Testis (tissue), 3 donors: Measurements from ENCODE around the gene CNTF. TPM values are rescaled to one million over a fixed set of nuclear protein-coding genes. Genes with fewer than 3 reads are reported as not detected.

Experiments
- DNase-seq: peaks from one replicate; pipeline ENCODE4 v3.0.0-alpha.2; 2019
- H3K27ac ChIP-seq, 2 donors: fragments of 200-600 bp; sonication (generic); one replicate each; pipeline ENCODE4 v1.5.1; 2019
- H3K27me3 ChIP-seq: fragments of 200-600 bp; sonication (generic); one replicate; pipeline ENCODE4 v1.5.1; 2019
- H3K36me3 ChIP-seq: fragments of 200-600 bp; sonication (generic); one replicate; pipeline ENCODE4 v1.5.1; 2017; ENCODE audit warnings: low read depth; ENCODE audit errors: missing control alignments
- H3K4me1 ChIP-seq: fragments of 200-600 bp; sonication (generic); one replicate; pipeline ENCODE4 v1.5.1; 2019
- H3K4me3 ChIP-seq, 2 donors: fragments of 200-600 bp; sonication (generic); one replicate each; pipeline ENCODE4 v1.5.1; 2017 to 2019
- H3K9me3 ChIP-seq: fragments of 200-600 bp; sonication (generic); one replicate; pipeline ENCODE4 v1.5.1; 2017
- CTCF ChIP-seq, 3 experiments: fragments of 450-650 bp in 2 of 3; fragments of 200-600 bp in 1 of 3; sonication (generic) in 1 of 3; IDR thresholded peaks; one replicate each; pipeline ENCODE4 v1.5.1; 2016 to 2019; ENCODE audit warnings: antibody characterized with exemption in 3 of 3, mild to moderate bottlenecking in 2 of 3, moderate library complexity in 1 of 3
- POLR2A ChIP-seq: fragments of 450-650 bp; IDR thresholded peaks from one replicate; pipeline ENCODE4 v1.6.1; 2017; ENCODE audit warnings: antibody characterized with exemption, mild to moderate bottlenecking, moderate library complexity
- WGBS, 2 donors: methylation state at CpG; one replicate each; pipeline ENCODE4 v1.1.5; 2018; 5-methylcytosine and 5-hydroxymethylcytosine counted together
- intact Hi-C: fragments of 100-400 bp; cut with DNase I; formaldehyde crosslinking; loops from one replicate; pipeline ENCODE4 v1.15.1; 2023; ENCODE audit warnings: low total_unique reads
- polyA plus RNA-seq: library from polyadenylated mRNA; stranded (reverse); fragments of 350-450 nt; fragmentation: Illumina TruSeq; extraction: RNeasy Lipid Tissue Mini Kit (QIAGEN cat#74804); gene quantifications from one replicate; pipeline ENCODE4 v1.2.3, GENCODE V29; 2014; ENCODE audit warnings: low read depth, low replicate concordance; ENCODE audit not compliant: insufficient read depth
- total RNA-seq, 2 donors: library from RNA; depleted of rRNA; stranded (reverse); fragments of >200 nt; gene quantifications; one replicate each; pipeline ENCODE4 v1.2.3, GENCODE V29; 2016

The CNTF gene
- total and polyA plus RNA-seq, 3 donors from 2014 or later: 1.0 to 1.6 (median 1.3) TPM

DNA sequence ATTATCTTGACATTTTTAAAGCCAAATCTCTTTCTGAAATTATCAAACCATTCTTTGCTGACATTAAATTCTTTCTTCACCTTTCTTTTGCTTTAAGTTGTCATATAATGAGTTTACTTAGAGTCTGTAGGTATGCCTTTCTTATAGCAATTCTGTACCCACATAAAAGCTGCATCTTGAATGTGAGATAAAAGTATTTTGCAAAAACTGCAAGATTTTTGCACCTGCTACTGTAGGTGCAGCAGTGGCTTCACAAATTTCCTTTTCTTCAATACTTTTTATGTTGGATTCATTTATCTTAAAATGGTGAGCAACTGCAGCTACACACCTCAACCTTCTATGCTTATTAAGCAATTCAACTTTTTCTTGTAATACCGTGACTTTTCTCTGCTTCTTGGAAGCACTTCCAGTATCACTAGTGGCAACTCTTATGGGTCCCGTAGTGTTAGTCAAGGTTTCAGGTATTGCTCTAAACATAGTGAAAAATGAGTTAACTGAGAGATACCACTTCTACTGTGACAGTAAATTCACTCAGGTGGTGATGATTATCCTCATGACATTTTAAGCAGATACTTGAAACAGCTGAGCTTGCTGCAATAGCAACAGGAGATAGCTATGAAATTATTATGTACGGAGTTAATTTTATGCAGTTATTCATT lies 24.9 kb upstream of the CNTF start:
- Histone ChIP-seq H3K36me3 (no peaks in the 10 kb centered on the region), H3K4me3 (no peak overlapping the region), H3K9me3 (no peaks in the 10 kb centered on the region), H3K27ac (no peak overlapping the region), H3K4me1 (peaks cover 8% of the 10 kb centered on the region), H3K27me3 (no peaks in the 10 kb centered on the region)
- 71 to 77% methylated on average over 3 of the region's 3 CpGs for WGBS, 2 donors
- DNase-seq: no peak
- no peak for TF ChIP-seq CTCF (IDR thresholded peaks at IDR 0.05)
- no peak for TF ChIP-seq POLR2A
- intact Hi-C loops: no loop called here

GRCh38 chr11:58600510-58600909 lies 22.0 kb upstream of the CNTF start:
- Histone ChIP-seq H3K27ac (no peak overlapping the region), H3K4me3 (no peak overlapping the region), H3K4me1 (peaks cover 3% of the 10 kb centered on the region), H3K9me3 (no peaks in the 10 kb centered on the region), H3K27me3 (no peaks in the 10 kb centered on the region), H3K36me3 (no peaks in the 10 kb centered on the region)
- TF ChIP-seq POLR2A (no peak), CTCF (IDR thresholded peaks at IDR 0.05) (no peak)
- DNase-seq: no peak
- WGBS, 2 donors: 75 to 95% methylated on average over 2 of the region's 2 CpGs
- intact Hi-C loops: no loop called here

DNA sequence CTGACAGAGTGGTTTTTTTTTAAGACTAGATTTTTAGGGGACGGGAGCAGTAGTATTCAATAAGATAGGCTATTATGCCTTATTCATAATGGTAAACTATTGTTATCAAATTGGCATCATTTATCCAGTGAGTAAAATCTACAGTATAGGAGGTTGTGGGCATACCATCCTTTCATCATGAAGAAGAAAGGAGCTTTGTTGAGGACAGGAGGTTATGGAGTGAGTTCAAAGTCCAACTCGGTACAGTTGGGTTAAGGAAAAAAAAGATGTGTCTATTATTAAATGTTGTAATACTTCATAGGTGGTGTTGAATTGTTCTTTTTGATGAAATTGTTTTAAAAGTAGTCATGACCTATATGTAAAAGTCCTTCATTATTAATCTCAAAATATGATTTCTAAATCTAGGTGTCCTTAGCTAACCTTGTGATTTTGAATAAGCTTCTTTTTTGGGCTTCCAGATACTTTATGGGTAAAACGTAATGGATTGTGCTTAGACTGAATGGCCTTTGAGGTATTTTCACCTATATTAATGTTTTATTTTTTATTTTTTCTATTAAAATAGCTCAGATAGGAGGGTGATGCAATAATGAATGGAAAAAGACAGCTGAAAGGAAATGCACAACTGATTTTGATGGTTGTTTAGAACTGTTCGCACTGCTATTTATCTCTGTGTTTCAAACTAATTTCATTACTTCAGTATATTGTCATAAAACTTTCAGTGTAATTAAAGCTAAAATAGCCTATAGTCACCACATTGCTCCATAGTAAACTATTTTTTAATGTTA lies 15.3 kb upstream of the CNTF start:
- H3K27me3 ChIP-seq: no peaks in the 10 kb centered on the region
- no peak overlapping the region for H3K27ac ChIP-seq
- no peaks in the 10 kb centered on the region for H3K4me1 ChIP-seq
- H3K4me3 ChIP-seq: no peak overlapping the region
- H3K9me3 ChIP-seq: no peaks in the 10 kb centered on the region
- WGBS, 2 donors: 89 to 90% methylated on average over 4 of the region's 4 CpGs
- no peak for TF ChIP-seq CTCF (IDR thresholded peaks at IDR 0.05)
- TF ChIP-seq POLR2A: no peak
- no peaks in the 10 kb centered on the region for H3K36me3 ChIP-seq
- no peak for DNase-seq
- intact Hi-C loops: no loop called here

GRCh38 chr11:58608331-58608730 lies 14.1 kb upstream of the CNTF start:
- WGBS, 2 donors: 95 to 96% methylated on average over 5 of the region's 5 CpGs
- TF ChIP-seq POLR2A (no peak), CTCF (IDR thresholded peaks at IDR 0.05) (no peak)
- Histone ChIP-seq H3K4me3 (no peak overlapping the region), H3K9me3 (no peaks in the 10 kb centered on the region), H3K36me3 (no peaks in the 10 kb centered on the region), H3K4me1 (no peaks in the 10 kb centered on the region), H3K27ac (no peak overlapping the region), H3K27me3 (no peaks in the 10 kb centered on the region)
- DNase-seq: no peak
- intact Hi-C loops: no loop called here
